GM23338 (cell line): ENCODE data around the gene NSD1. TPM values are rescaled to one million over a fixed set of nuclear protein-coding genes. Genes with fewer than 3 reads are reported as not detected.

Source experiments
- ATAC-seq: fragments of 200-7000 bp; cut with Tn5 transposase; 3 replicates; pipeline ENCODE4 v1.9.1; 2020
- DNase-seq: peaks from one replicate; pipeline ENCODE4 v3.0.0-alpha.2; 2015; ENCODE audit warnings: low spot score
- H2AFZ ChIP-seq: fragments of 200-600 bp; sonication (generic); 2 replicates; pipeline ENCODE4 v1.8.0; 2016; ENCODE audit warnings: antibody characterized with exemption, mild to moderate bottlenecking, moderate library complexity
- H3F3A ChIP-seq: fragments of 200-600 bp; sonication (generic); replicated peaks from 2 replicates; pipeline ENCODE4 v1.8.0; 2017; ENCODE audit warnings: antibody characterized with exemption, mixed run types, low read depth
- H3K27ac ChIP-seq: fragments of 200-600 bp; sonication (generic); 2 replicates; pipeline ENCODE4 v1.6.1; 2016; ENCODE audit warnings: low read depth
- H3K27me3 ChIP-seq: fragments of 200-600 bp; sonication (generic); 2 replicates; pipeline ENCODE4 v1.8.0; 2016; ENCODE audit warnings: mild to moderate bottlenecking, mixed run types, moderate library complexity; ENCODE audit not compliant: insufficient read depth
- H3K36me3 ChIP-seq: fragments of 200-600 bp; sonication (generic); 2 replicates; pipeline ENCODE4 v1.8.0; 2016; ENCODE audit warnings: mild to moderate bottlenecking; ENCODE audit not compliant: insufficient read depth
- H3K4me1 ChIP-seq: fragments of 200-600 bp; sonication (generic); 2 replicates; pipeline ENCODE4 v1.8.0; 2016; ENCODE audit warnings: mild to moderate bottlenecking, moderate library complexity; ENCODE audit not compliant: insufficient read depth
- H3K4me2 ChIP-seq: fragments of 200-600 bp; sonication (generic); 2 replicates; pipeline ENCODE4 v1.7.1; 2017; ENCODE audit warnings: mixed run types
- H3K4me3 ChIP-seq: fragments of 200-600 bp; sonication (generic); 2 replicates; pipeline ENCODE4 v1.6.1; 2016; ENCODE audit warnings: mixed run types
- H3K79me2 ChIP-seq: fragments of 200-600 bp; sonication (generic); replicated peaks from 2 replicates; pipeline ENCODE4 v1.8.0; 2017; ENCODE audit warnings: mild to moderate bottlenecking; ENCODE audit not compliant: insufficient read depth
- H3K9me2 ChIP-seq: fragments of 200-600 bp; sonication (generic); 2 replicates; pipeline ENCODE4 v1.8.0; 2017; ENCODE audit not compliant: insufficient read depth
- H4K20me1 ChIP-seq: fragments of 200-600 bp; sonication (generic); replicated peaks from 2 replicates; pipeline ENCODE4 v1.8.0; 2017; ENCODE audit warnings: mild to moderate bottlenecking; ENCODE audit not compliant: insufficient read depth
- H3K27ac Mint-ChIP-seq: 2 replicates; pipeline ENCODE4 v1.8.0; 2020; ENCODE audit warnings: inconsistent platforms, mild to moderate bottlenecking, moderate library complexity, mixed read lengths
- H3K27me3 Mint-ChIP-seq: 3 replicates; pipeline ENCODE4 v1.8.0; 2022; ENCODE audit warnings: low read depth, mild to moderate bottlenecking, moderate library complexity, mixed read lengths, inconsistent platforms; ENCODE audit not compliant: insufficient read depth, poor library complexity
- H3K36me3 Mint-ChIP-seq: 3 replicates; pipeline ENCODE4 v1.8.0; 2021; ENCODE audit warnings: low read depth, mild to moderate bottlenecking, inconsistent platforms, moderate library complexity, mixed read lengths
- H3K4me1 Mint-ChIP-seq: 3 replicates; pipeline ENCODE4 v1.8.0; 2020; ENCODE audit warnings: mild to moderate bottlenecking, inconsistent platforms, mixed read lengths
- H3K4me3 Mint-ChIP-seq: 3 replicates; pipeline ENCODE4 v1.8.0; 2021; ENCODE audit warnings: moderate library complexity, mild to moderate bottlenecking, inconsistent platforms, mixed read lengths
- H3K9me3 Mint-ChIP-seq: 3 replicates; pipeline ENCODE4 v1.8.0; 2020; ENCODE audit warnings: moderate library complexity, mild to moderate bottlenecking, inconsistent platforms, mixed read lengths
- CTCF ChIP-seq, 2 experiments: fragments of 200-600 bp in 1 of 2; sonication (generic) in 1 of 2; conservative IDR thresholded peaks; 2 replicates each; pipeline versions ENCODE4 v1.5.1 to v1.6.1; 2016 to 2017; ENCODE audit warnings: antibody characterized with exemption in 2 of 2, low read depth in 2 of 2, mild to moderate bottlenecking in 2 of 2, moderate library complexity in 1 of 2
- NANOG ChIP-seq: IDR thresholded peaks from 2 replicates; pipeline ENCODE4 v1.6.1; 2016; ENCODE audit warnings: antibody characterized with exemption, borderline replicate concordance
- REST ChIP-seq: IDR thresholded peaks from one replicate; pipeline ENCODE4 v1.6.1; 2018; ENCODE audit warnings: antibody characterized with exemption; ENCODE audit not compliant: unreplicated experiment
- STAT1 ChIP-seq: IDR thresholded peaks from one replicate; pipeline ENCODE4 v1.6.1; 2016; ENCODE audit warnings: antibody characterized with exemption; ENCODE audit not compliant: unreplicated experiment
- ZNF331 ChIP-seq: fragments of 250-450 bp; sonication (Bioruptor Pico); IDR thresholded peaks from 2 replicates; pipeline ENCODE4 v1.5.0; 2020; ENCODE audit warnings: low read depth, mild to moderate bottlenecking, moderate library complexity
- ZNF462 ChIP-seq: fragments of 250-450 bp; sonication (Bioruptor Pico); IDR thresholded peaks from 2 replicates; pipeline ENCODE4 v1.5.0; 2020; ENCODE audit warnings: mild to moderate bottlenecking, moderate library complexity
- polyA plus RNA-seq: library from polyadenylated mRNA; unstranded; fragments of >200 nt; fragmentation: Nextera tagmentation; extraction: Ambion mirVana; gene quantifications from 2 replicates; pipeline ENCODE4 v1.2.1, GENCODE V29; 2016
- total RNA-seq: library from RNA; depleted of rRNA; stranded (reverse); fragments of >200 nt; shearing (Covaris generic); gene quantifications from 2 replicates; pipeline ENCODE4 v1.2.3, GENCODE V29; 2014

The NSD1 gene
- total and polyA plus RNA-seq, 2 experiments from 2014 or later: 96.4 to 106 TPM

- no peak overlapping the region for H3K4me3 Mint-ChIP-seq
- H3K4me2 ChIP-seq: no peak overlapping the region
- no peaks in the 10 kb centered on the region; the same call in 1 of the 2 replicates for H3K4me1 ChIP-seq
- no peak overlapping the region for H3K4me3 ChIP-seq
- DNase-seq (no peak), ATAC-seq (no peak)
- no peaks in the 10 kb centered on the region for H3K9me3 Mint-ChIP-seq
- H3K36me3 Mint-ChIP-seq: peaks cover 57% of the 10 kb centered on the region
- H4K20me1 ChIP-seq: peaks cover 55% of the 10 kb centered on the region
- TF ChIP-seq ZNF462 (CRISPR knock-in tag) (no peak), ZNF331 (CRISPR knock-in tag) (no peak), NANOG (no peak), CTCF (conservative IDR thresholded peaks at IDR 0.05; ENCODE audit: low read depth in 2 of 2) (no peak), REST (no peak), STAT1 (no peak)
- H3K4me1 Mint-ChIP-seq: peaks cover 4% of the 10 kb centered on the region; the same call in 2 of the 3 replicates
- H3K9me2 ChIP-seq: no peaks in the 10 kb centered on the region
- peaks cover 3% of the 10 kb centered on the region; the same call in 1 of the 2 replicates for H3F3A ChIP-seq
- H3K36me3 ChIP-seq: peaks cover 39% of the 10 kb centered on the region
- H3K27ac Mint-ChIP-seq: peak overlapping the region; percentile 27; the same call in 1 of the 2 replicates
- no peaks in the 10 kb centered on the region for H3K27me3 ChIP-seq
- no peak overlapping the region for H3K27ac ChIP-seq
- H2AFZ ChIP-seq: no peak overlapping the region
- H3K79me2 ChIP-seq: peaks cover 80% of the 10 kb centered on the region
- H3K27me3 Mint-ChIP-seq: peaks cover 13% of the 10 kb centered on the region
These were observed 100.2 kb downstream of the NSD1 start for GRCh38 chr5:177233802-177234201.
